GM18909 (cell line): ENCODE data around the gene PROX2.

ENCODE experiments used
- ATAC-seq: cut with Tn5 transposase; IDR thresholded peaks from one replicate; pipeline ENCODE4 v1.9.1; 2021; ENCODE audit warnings: mild to moderate bottlenecking; ENCODE audit not compliant: unreplicated experiment, poor library complexity

PROX2 gene

GRCh38 chr14:74875941-74876913 is at the start of gene PROX2:
Gene PROX2 (minus strand): TSS chr14:74876145. CDS start chr14:74863834, 12,311 bp downstream.
- no peak for ATAC-seq

GRCh38 chr14:74924061-74924460 is 48.1 kb upstream of the PROX2 start:
- no peak for ATAC-seq

- peak; percentile 94 for ATAC-seq
These were observed 46.9 kb upstream of the PROX2 start, which contains the start of gene RPS6KL1 for GRCh38 chr14:74922752-74923401. Gene RPS6KL1 (minus strand): TSS chr14:74923260. CDS start chr14:74921541, 1,719 bp downstream.

GRCh38 chr14:74921987-74922751 is 46.2 kb upstream of the PROX2 start:
- ATAC-seq: no peak

- ATAC-seq: no peak
These were observed 45.2 kb upstream of the PROX2 start for GRCh38 chr14:74921053-74921620.

GRCh38 chr14:74920281-74920680 is 44.3 kb upstream of the PROX2 start:
- ATAC-seq: no peak

- ATAC-seq: no peak
These were observed 43.6 kb upstream of the PROX2 start for GRCh38 chr14:74919421-74920165.

- no peak for ATAC-seq
These were observed 42.4 kb upstream of the PROX2 start for GRCh38 chr14:74918380-74918779.

GRCh38 chr14:74917646-74918081 is 41.7 kb upstream of the PROX2 start:
- ATAC-seq: no peak

- no peak for ATAC-seq
These were observed 41.2 kb upstream of the PROX2 start for GRCh38 chr14:74917178-74917543.

GRCh38 chr14:74915826-74916225 is 39.9 kb upstream of the PROX2 start:
- no peak for ATAC-seq

- no peak for ATAC-seq
These were observed 39.5 kb upstream of the PROX2 start for GRCh38 chr14:74915426-74915825.

GRCh38 chr14:74913986-74914573 is 38.1 kb upstream of the PROX2 start:
- no peak for ATAC-seq

GRCh38 chr14:74913393-74913910 is 37.5 kb upstream of the PROX2 start:
- ATAC-seq: no peak

GRCh38 chr14:74912801-74913200 is 36.9 kb upstream of the PROX2 start:
- no peak for ATAC-seq

GRCh38 chr14:74912111-74912510 is 36.2 kb upstream of the PROX2 start:
- ATAC-seq: no peak

GRCh38 chr14:74911704-74912103 is 35.8 kb upstream of the PROX2 start:
- ATAC-seq: no peak

GRCh38 chr14:74911221-74911620 is 35.3 kb upstream of the PROX2 start:
- no peak for ATAC-seq

GRCh38 chr14:74910556-74910955 is 34.6 kb upstream of the PROX2 start:
- no peak for ATAC-seq
